Liver (tissue), 3 donors: ENCODE results near the gene PSD4.

Source experiments
- CTCF ChIP-seq: fragments of 150-350 bp; IDR thresholded peaks from 2 replicates; pipeline ENCODE4 v1.5.1; 2017; ENCODE audit warnings: improper control_type of control experiment, low read depth, low read length; ENCODE audit not compliant: missing input control
- FOXA1 ChIP-seq: IDR thresholded peaks from 2 replicates; pipeline ENCODE4 v1.6.1; 2016; ENCODE audit warnings: antibody characterized with exemption
- RAD21 ChIP-seq, 2 donors: IDR thresholded peaks; 2 replicates each; pipeline ENCODE4 v1.6.1; 2016; ENCODE audit warnings: antibody characterized with exemption in 2 of 2, mild to moderate bottlenecking in 2 of 2
- SP1 ChIP-seq: IDR thresholded peaks from 2 replicates; pipeline ENCODE4 v1.6.1; 2018; ENCODE audit warnings: antibody characterized with exemption, mild to moderate bottlenecking
- YY1 ChIP-seq: IDR thresholded peaks from 2 replicates; pipeline ENCODE4 v1.6.1; 2016; ENCODE audit warnings: antibody characterized with exemption, mild to moderate bottlenecking
- donor health status: healthy.
- donor health status: healthy.

DNA sequence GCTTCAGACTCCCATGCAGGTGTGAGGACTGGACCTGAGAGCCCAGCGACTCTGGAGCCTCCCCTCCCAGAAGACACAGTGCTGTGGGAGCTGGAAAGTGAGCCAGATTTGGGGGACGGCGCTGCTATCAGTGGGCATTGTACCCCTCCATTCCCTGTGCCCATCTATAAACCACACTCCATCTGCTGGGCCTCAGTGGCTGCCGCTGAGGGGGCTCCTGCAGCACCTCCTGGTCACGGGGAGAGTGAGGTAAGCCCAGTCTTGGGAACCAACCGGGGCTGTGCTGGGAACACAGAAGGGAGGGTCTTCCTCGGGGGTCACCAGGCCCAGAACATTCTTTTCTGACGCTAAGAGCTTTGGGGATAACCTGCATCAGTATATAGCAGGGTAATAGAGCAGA, 9.5 kb downstream of the PSD4 start:
- no peak for TF ChIP-seq FOXA1
- no peak for TF ChIP-seq CTCF
- no peak for TF ChIP-seq SP1
- no peak for TF ChIP-seq YY1
- TF ChIP-seq RAD21 (IDR thresholded peaks at IDR 0.05), result no peak
